ENCODE measurements around the gene TPGS2.

GRCh38 chr18:36757081-36757480 lies 71.7 kb downstream of the TPGS2 start:
- peak in 2 of 3 donors; percentile 69 to 72 for TF ChIP-seq CTCF (IDR thresholded peaks at IDR 0.05)
- no peak for TF ChIP-seq POLR2A (IDR thresholded peaks at IDR 0.05)
- TF ChIP-seq EP300 (IDR thresholded peaks at IDR 0.05), result no peak
